GM23338 (cell line): ENCODE data around the gene CLDN9. TPM values are rescaled to one million over a fixed set of nuclear protein-coding genes. Genes with fewer than 3 reads are reported as not detected.

ENCODE experiments used
- ATAC-seq: fragments of 200-7000 bp; cut with Tn5 transposase; 3 replicates; pipeline ENCODE4 v1.9.1; 2020
- DNase-seq: peaks from one replicate; pipeline ENCODE4 v3.0.0-alpha.2; 2015; ENCODE audit warnings: low spot score
- H2AFZ ChIP-seq: fragments of 200-600 bp; sonication (generic); 2 replicates; pipeline ENCODE4 v1.8.0; 2016; ENCODE audit warnings: antibody characterized with exemption, mild to moderate bottlenecking, moderate library complexity
- H3F3A ChIP-seq: fragments of 200-600 bp; sonication (generic); replicated peaks from 2 replicates; pipeline ENCODE4 v1.8.0; 2017; ENCODE audit warnings: antibody characterized with exemption, mixed run types, low read depth
- H3K27ac ChIP-seq: fragments of 200-600 bp; sonication (generic); 2 replicates; pipeline ENCODE4 v1.6.1; 2016; ENCODE audit warnings: low read depth
- H3K27me3 ChIP-seq: fragments of 200-600 bp; sonication (generic); 2 replicates; pipeline ENCODE4 v1.8.0; 2016; ENCODE audit warnings: mild to moderate bottlenecking, mixed run types, moderate library complexity; ENCODE audit not compliant: insufficient read depth
- H3K36me3 ChIP-seq: fragments of 200-600 bp; sonication (generic); 2 replicates; pipeline ENCODE4 v1.8.0; 2016; ENCODE audit warnings: mild to moderate bottlenecking; ENCODE audit not compliant: insufficient read depth
- H3K4me1 ChIP-seq: fragments of 200-600 bp; sonication (generic); 2 replicates; pipeline ENCODE4 v1.8.0; 2016; ENCODE audit warnings: mild to moderate bottlenecking, moderate library complexity; ENCODE audit not compliant: insufficient read depth
- H3K4me2 ChIP-seq: fragments of 200-600 bp; sonication (generic); 2 replicates; pipeline ENCODE4 v1.7.1; 2017; ENCODE audit warnings: mixed run types
- H3K4me3 ChIP-seq: fragments of 200-600 bp; sonication (generic); 2 replicates; pipeline ENCODE4 v1.6.1; 2016; ENCODE audit warnings: mixed run types
- H3K79me2 ChIP-seq: fragments of 200-600 bp; sonication (generic); replicated peaks from 2 replicates; pipeline ENCODE4 v1.8.0; 2017; ENCODE audit warnings: mild to moderate bottlenecking; ENCODE audit not compliant: insufficient read depth
- H3K9me2 ChIP-seq: fragments of 200-600 bp; sonication (generic); 2 replicates; pipeline ENCODE4 v1.8.0; 2017; ENCODE audit not compliant: insufficient read depth
- H4K20me1 ChIP-seq: fragments of 200-600 bp; sonication (generic); replicated peaks from 2 replicates; pipeline ENCODE4 v1.8.0; 2017; ENCODE audit warnings: mild to moderate bottlenecking; ENCODE audit not compliant: insufficient read depth
- H3K27ac Mint-ChIP-seq: 2 replicates; pipeline ENCODE4 v1.8.0; 2020; ENCODE audit warnings: inconsistent platforms, mild to moderate bottlenecking, moderate library complexity, mixed read lengths
- H3K27me3 Mint-ChIP-seq: 3 replicates; pipeline ENCODE4 v1.8.0; 2022; ENCODE audit warnings: low read depth, mild to moderate bottlenecking, moderate library complexity, mixed read lengths, inconsistent platforms; ENCODE audit not compliant: insufficient read depth, poor library complexity
- H3K36me3 Mint-ChIP-seq: 3 replicates; pipeline ENCODE4 v1.8.0; 2021; ENCODE audit warnings: low read depth, mild to moderate bottlenecking, inconsistent platforms, moderate library complexity, mixed read lengths
- H3K4me1 Mint-ChIP-seq: 3 replicates; pipeline ENCODE4 v1.8.0; 2020; ENCODE audit warnings: mild to moderate bottlenecking, inconsistent platforms, mixed read lengths
- H3K4me3 Mint-ChIP-seq: 3 replicates; pipeline ENCODE4 v1.8.0; 2021; ENCODE audit warnings: moderate library complexity, mild to moderate bottlenecking, inconsistent platforms, mixed read lengths
- H3K9me3 Mint-ChIP-seq: 3 replicates; pipeline ENCODE4 v1.8.0; 2020; ENCODE audit warnings: moderate library complexity, mild to moderate bottlenecking, inconsistent platforms, mixed read lengths
- CREB1 ChIP-seq: fragments of 250-450 bp; sonication (Bioruptor Pico); IDR thresholded peaks from 2 replicates; pipeline ENCODE4 v1.5.0; 2020; ENCODE audit warnings: low read depth, mild to moderate bottlenecking, moderate library complexity
- ETS1 ChIP-seq: IDR thresholded peaks from 2 replicates; pipeline ENCODE4 v1.6.1; 2016; ENCODE audit warnings: antibody characterized with exemption
- EZH2 ChIP-seq: fragments of 200-600 bp; sonication (generic); IDR thresholded peaks from one replicate; pipeline ENCODE4 v1.8.0; 2017; ENCODE audit warnings: antibody characterized with exemption, mild to moderate bottlenecking, low read depth; ENCODE audit not compliant: unreplicated experiment
- EZH2phosphoT487 ChIP-seq: fragments of 200-600 bp; sonication (generic); IDR thresholded peaks from one replicate; pipeline ENCODE4 v1.8.1; 2018; ENCODE audit warnings: antibody characterized with exemption; ENCODE audit not compliant: unreplicated experiment
- JUNB ChIP-seq: IDR thresholded peaks from one replicate; pipeline ENCODE4 v1.6.1; 2016; ENCODE audit warnings: antibody characterized with exemption; ENCODE audit not compliant: unreplicated experiment
- NANOG ChIP-seq: IDR thresholded peaks from 2 replicates; pipeline ENCODE4 v1.6.1; 2016; ENCODE audit warnings: antibody characterized with exemption, borderline replicate concordance
- POLR2AphosphoS5 ChIP-seq: IDR thresholded peaks from 2 replicates; pipeline ENCODE4 v1.6.1; 2016; ENCODE audit warnings: antibody characterized with exemption, low read depth
- REST ChIP-seq: IDR thresholded peaks from one replicate; pipeline ENCODE4 v1.6.1; 2018; ENCODE audit warnings: antibody characterized with exemption; ENCODE audit not compliant: unreplicated experiment
- STAT1 ChIP-seq: IDR thresholded peaks from one replicate; pipeline ENCODE4 v1.6.1; 2016; ENCODE audit warnings: antibody characterized with exemption; ENCODE audit not compliant: unreplicated experiment
- ZNF114 ChIP-seq: fragments of 250-450 bp; sonication (Bioruptor Pico); IDR thresholded peaks from 2 replicates; pipeline ENCODE4 v1.5.0; 2020; ENCODE audit warnings: mild to moderate bottlenecking, moderate library complexity
- ZNF331 ChIP-seq: fragments of 250-450 bp; sonication (Bioruptor Pico); IDR thresholded peaks from 2 replicates; pipeline ENCODE4 v1.5.0; 2020; ENCODE audit warnings: low read depth, mild to moderate bottlenecking, moderate library complexity
- polyA plus RNA-seq: library from polyadenylated mRNA; unstranded; fragments of >200 nt; fragmentation: Nextera tagmentation; extraction: Ambion mirVana; gene quantifications from 2 replicates; pipeline ENCODE4 v1.2.1, GENCODE V29; 2016
- total RNA-seq: library from RNA; depleted of rRNA; stranded (reverse); fragments of >200 nt; shearing (Covaris generic); gene quantifications from 2 replicates; pipeline ENCODE4 v1.2.3, GENCODE V29; 2014
- TF ChIP-seq, protein P1 (sequence below): fragments of 250-450 bp; sonication (Bioruptor Pico); IDR thresholded peaks from 2 replicates; pipeline ENCODE4 v1.5.0; 2020; ENCODE audit warnings: mild to moderate bottlenecking, moderate library complexity
- TF ChIP-seq, protein P2 (sequence below), 2 experiments: fragments of 200-600 bp in 1 of 2; sonication (generic) in 1 of 2; conservative IDR thresholded peaks; 2 replicates each; pipeline versions ENCODE4 v1.5.1 to v1.6.1; 2016 to 2017; ENCODE audit warnings: antibody characterized with exemption in 2 of 2, low read depth in 2 of 2, mild to moderate bottlenecking in 2 of 2, moderate library complexity in 1 of 2

Gene CLDN9
- total and polyA plus RNA-seq, 2 experiments from 2014 or later: 1.8 to 3.0 TPM

DNA sequence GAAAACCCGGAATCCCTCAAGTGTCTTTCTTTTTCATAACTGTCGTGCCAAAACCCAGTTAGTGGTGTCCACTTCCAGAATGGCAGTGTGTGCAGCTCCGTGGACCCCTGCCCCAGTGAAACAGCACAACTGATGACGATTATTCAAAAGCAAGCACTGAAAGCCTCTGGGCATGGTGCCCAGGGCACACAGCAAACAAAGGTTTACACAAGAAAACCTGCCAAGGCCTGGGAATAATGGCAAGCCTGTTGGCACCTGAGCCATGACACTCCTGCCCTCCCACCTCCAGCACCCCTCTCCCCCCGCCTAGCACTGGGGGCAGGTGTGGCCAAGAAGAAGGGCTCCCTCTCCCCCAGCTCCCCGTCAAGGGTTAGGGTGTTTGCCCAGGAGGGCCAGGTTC, 35.3 kb upstream of the CLDN9 start:
- H3K27me3 Mint-ChIP-seq: peaks cover 14% of the 10 kb centered on the region
- H3K36me3 Mint-ChIP-seq: peaks cover 31% of the 10 kb centered on the region
- 0 out of 3 replicates have a peak overlapping the region, but pooled peaks have one; percentile 19 for H3K4me3 Mint-ChIP-seq
- Histone ChIP-seq H3K79me2 (peaks cover 14% of the 10 kb centered on the region), H3K36me3 (0 out of 2 replicates have a peak, but pooled peaks cover 3% of the 10 kb centered on the region), H3F3A (peaks cover 24% of the 10 kb centered on the region), H3K9me2 (no peaks in the 10 kb centered on the region), H3K27ac (no peak overlapping the region), H3K27me3 (no peaks in the 10 kb centered on the region), H3K4me3 (no peak overlapping the region), H4K20me1 (peaks cover 8% of the 10 kb centered on the region; the same call in 1 of the 2 replicates), H3K4me2 (no peak overlapping the region), H2AFZ (no peak overlapping the region), H3K4me1 (peaks cover 16% of the 10 kb centered on the region)
- H3K4me1 Mint-ChIP-seq: peaks cover 21% of the 10 kb centered on the region
- no peak overlapping the region for H3K27ac Mint-ChIP-seq
- DNase-seq: no peak
- peaks cover 2% of the 10 kb centered on the region; the same call in 2 of the 3 replicates for H3K9me3 Mint-ChIP-seq
- no peak for ATAC-seq
- TF ChIP-seq ZNF114 (CRISPR knock-in tag) (no peak), JUNB (no peak), REST (no peak), NANOG (no peak), ZNF331 (CRISPR knock-in tag) (no peak), STAT1 (no peak), ETS1 (no peak), POLR2AphosphoS5 (no peak), EZH2phosphoT487 (no peak), EZH2 (no peak), CREB1 (CRISPR knock-in tag) (no peak)
- TF ChIP-seq, protein P1, sequence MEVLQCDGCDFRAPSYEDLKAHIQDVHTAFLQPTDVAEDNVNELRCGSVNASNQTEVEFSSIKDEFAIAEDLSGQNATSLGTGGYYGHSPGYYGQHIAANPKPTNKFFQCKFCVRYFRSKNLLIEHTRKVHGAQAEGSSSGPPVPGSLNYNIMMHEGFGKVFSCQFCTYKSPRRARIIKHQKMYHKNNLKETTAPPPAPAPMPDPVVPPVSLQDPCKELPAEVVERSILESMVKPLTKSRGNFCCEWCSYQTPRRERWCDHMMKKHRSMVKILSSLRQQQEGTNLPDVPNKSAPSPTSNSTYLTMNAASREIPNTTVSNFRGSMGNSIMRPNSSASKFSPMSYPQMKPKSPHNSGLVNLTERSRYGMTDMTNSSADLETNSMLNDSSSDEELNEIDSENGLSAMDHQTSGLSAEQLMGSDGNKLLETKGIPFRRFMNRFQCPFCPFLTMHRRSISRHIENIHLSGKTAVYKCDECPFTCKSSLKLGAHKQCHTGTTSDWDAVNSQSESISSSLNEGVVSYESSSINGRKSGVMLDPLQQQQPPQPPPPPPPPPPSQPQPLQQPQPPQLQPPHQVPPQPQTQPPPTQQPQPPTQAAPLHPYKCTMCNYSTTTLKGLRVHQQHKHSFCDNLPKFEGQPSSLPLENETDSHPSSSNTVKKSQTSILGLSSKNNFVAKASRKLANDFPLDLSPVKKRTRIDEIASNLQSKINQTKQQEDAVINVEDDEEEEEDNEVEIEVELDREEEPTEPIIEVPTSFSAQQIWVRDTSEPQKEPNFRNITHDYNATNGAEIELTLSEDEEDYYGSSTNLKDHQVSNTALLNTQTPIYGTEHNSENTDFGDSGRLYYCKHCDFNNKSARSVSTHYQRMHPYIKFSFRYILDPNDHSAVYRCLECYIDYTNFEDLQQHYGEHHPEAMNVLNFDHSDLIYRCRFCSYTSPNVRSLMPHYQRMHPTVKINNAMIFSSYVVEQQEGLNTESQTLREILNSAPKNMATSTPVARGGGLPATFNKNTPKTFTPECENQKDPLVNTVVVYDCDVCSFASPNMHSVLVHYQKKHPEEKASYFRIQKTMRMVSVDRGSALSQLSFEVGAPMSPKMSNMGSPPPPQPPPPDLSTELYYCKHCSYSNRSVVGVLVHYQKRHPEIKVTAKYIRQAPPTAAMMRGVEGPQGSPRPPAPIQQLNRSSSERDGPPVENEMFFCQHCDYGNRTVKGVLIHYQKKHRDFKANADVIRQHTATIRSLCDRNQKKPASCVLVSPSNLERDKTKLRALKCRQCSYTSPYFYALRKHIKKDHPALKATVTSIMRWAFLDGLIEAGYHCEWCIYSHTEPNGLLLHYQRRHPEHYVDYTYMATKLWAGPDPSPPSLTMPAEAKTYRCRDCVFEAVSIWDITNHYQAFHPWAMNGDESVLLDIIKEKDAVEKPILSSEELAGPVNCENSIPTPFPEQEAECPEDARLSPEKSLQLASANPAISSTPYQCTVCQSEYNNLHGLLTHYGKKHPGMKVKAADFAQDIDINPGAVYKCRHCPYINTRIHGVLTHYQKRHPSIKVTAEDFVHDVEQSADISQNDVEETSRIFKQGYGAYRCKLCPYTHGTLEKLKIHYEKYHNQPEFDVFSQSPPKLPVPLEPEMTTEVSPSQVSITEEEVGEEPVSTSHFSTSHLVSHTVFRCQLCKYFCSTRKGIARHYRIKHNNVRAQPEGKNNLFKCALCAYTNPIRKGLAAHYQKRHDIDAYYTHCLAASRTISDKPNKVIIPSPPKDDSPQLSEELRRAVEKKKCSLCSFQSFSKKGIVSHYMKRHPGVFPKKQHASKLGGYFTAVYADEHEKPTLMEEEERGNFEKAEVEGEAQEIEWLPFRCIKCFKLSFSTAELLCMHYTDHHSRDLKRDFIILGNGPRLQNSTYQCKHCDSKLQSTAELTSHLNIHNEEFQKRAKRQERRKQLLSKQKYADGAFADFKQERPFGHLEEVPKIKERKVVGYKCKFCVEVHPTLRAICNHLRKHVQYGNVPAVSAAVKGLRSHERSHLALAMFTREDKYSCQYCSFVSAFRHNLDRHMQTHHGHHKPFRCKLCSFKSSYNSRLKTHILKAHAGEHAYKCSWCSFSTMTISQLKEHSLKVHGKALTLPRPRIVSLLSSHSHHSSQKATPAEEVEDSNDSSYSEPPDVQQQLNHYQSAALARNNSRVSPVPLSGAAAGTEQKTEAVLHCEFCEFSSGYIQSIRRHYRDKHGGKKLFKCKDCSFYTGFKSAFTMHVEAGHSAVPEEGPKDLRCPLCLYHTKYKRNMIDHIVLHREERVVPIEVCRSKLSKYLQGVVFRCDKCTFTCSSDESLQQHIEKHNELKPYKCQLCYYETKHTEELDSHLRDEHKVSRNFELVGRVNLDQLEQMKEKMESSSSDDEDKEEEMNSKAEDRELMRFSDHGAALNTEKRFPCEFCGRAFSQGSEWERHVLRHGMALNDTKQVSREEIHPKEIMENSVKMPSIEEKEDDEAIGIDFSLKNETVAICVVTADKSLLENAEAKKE (CRISPR knock-in tag): no peak
- TF ChIP-seq, protein P2, sequence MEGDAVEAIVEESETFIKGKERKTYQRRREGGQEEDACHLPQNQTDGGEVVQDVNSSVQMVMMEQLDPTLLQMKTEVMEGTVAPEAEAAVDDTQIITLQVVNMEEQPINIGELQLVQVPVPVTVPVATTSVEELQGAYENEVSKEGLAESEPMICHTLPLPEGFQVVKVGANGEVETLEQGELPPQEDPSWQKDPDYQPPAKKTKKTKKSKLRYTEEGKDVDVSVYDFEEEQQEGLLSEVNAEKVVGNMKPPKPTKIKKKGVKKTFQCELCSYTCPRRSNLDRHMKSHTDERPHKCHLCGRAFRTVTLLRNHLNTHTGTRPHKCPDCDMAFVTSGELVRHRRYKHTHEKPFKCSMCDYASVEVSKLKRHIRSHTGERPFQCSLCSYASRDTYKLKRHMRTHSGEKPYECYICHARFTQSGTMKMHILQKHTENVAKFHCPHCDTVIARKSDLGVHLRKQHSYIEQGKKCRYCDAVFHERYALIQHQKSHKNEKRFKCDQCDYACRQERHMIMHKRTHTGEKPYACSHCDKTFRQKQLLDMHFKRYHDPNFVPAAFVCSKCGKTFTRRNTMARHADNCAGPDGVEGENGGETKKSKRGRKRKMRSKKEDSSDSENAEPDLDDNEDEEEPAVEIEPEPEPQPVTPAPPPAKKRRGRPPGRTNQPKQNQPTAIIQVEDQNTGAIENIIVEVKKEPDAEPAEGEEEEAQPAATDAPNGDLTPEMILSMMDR (conservative IDR thresholded peaks at IDR 0.05; ENCODE audit: low read depth in 2 of 2): no peak
